Heart left ventricle (tissue), 13 donors: ENCODE data around the gene G6PC3.

Experiments
- POLR2A ChIP-seq, 2 donors: fragments of 450-650 bp; IDR thresholded peaks; one replicate each; pipeline ENCODE4 v1.6.1; 2017; ENCODE audit warnings: antibody characterized with exemption in 2 of 2, mild to moderate bottlenecking in 2 of 2, moderate library complexity in 2 of 2
- TF ChIP-seq, protein P1 (sequence below), 12 donors: fragments of 200-600 bp; sonication (generic) in 4 of 12; IDR thresholded peaks; one replicate each; pipeline versions ENCODE4 v1.5.0 to v1.8.0; 2018 to 2022; ENCODE audit warnings: antibody characterized with exemption in 12 of 12, mild to moderate bottlenecking in 5 of 12
- donor health status: ischemic (EF 13 %, LVEDD 7.1; RV severe dilation, severe dysfunction).
- donor health status: DM: no; HTN: yes; CAD: no.
- donor health status: DM: no; HTN: no; CAD: no.
- donor health status: ischemic (EF 25% LVEDD 6.9; RV normal size, moderate dysfunction).
- donor health status: ischemic (EF 25% LVEDD 5.7; RV mildly dilated, moderate dysfunction).
- donor health status: ischemic (EF 35%, LVEDD 5.7; RV mildly dilated, moderate dysfunction).
- donor health status: nonischemic (EF 11% LVEDD 7.7; RV severe dilation, severe dysfunction).
- donor health status: DM: yes; HTN: yes; CAD: no.
- donor health status: PGD.
- donor health status: ischemic (EF 29% LVEDD 5.4; RV normal size, mild dysfunction).
- donor health status: nonischemic (EF 23%, LVEDD 6.1; RV moderate dilation, normal function).

GRCh38 chr17:44109312-44109630 lies 38.7 kb downstream of the G6PC3 start:
- no peak for TF ChIP-seq POLR2A (IDR thresholded peaks at IDR 0.05)
- TF ChIP-seq, protein P1, sequence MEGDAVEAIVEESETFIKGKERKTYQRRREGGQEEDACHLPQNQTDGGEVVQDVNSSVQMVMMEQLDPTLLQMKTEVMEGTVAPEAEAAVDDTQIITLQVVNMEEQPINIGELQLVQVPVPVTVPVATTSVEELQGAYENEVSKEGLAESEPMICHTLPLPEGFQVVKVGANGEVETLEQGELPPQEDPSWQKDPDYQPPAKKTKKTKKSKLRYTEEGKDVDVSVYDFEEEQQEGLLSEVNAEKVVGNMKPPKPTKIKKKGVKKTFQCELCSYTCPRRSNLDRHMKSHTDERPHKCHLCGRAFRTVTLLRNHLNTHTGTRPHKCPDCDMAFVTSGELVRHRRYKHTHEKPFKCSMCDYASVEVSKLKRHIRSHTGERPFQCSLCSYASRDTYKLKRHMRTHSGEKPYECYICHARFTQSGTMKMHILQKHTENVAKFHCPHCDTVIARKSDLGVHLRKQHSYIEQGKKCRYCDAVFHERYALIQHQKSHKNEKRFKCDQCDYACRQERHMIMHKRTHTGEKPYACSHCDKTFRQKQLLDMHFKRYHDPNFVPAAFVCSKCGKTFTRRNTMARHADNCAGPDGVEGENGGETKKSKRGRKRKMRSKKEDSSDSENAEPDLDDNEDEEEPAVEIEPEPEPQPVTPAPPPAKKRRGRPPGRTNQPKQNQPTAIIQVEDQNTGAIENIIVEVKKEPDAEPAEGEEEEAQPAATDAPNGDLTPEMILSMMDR (IDR thresholded peaks at IDR 0.05): no peak
